ENCODE results near the gene TWSG1.

- no peak for TF ChIP-seq PRDM15 (CRISPR knock-in tag; IDR thresholded peaks at IDR 0.05)
- no peak for TF ChIP-seq CTCF (IDR thresholded peaks at IDR 0.05)
- no peak for TF ChIP-seq ZNF671 (CRISPR knock-in tag; IDR thresholded peaks at IDR 0.05)
- no peak for TF ChIP-seq MAX (CRISPR knock-in tag; IDR thresholded peaks at IDR 0.05)
- TF ChIP-seq TP53 (CRISPR knock-in tag; IDR thresholded peaks at IDR 0.05), result no peak
Measured at GRCh38 chr18:9362869-9363268, 28.3 kb downstream of the TWSG1 start.
